Activated CD4-positive, alpha-beta memory T cell treated with anti-CD3 and anti-CD28 coated beads for 36 hours (primary cell): ENCODE results near the gene OLA1. TPM values are rescaled to one million over a fixed set of nuclear protein-coding genes. Genes with fewer than 3 reads are reported as not detected.
A peak's percentile ranks its signal among the peaks of the same experiment; 100 is the strongest.

ENCODE experiments used
- CTCF ChIA-PET: fragments of 350-600 bp; sonication (Branson Sonifier 250); formaldehyde crosslinking; loops from one replicate; lab custom pipeline; 2021; ENCODE audit warnings: antibody characterized with exemption, inconsistent platforms; lab: Charles Lee
- POLR2A ChIA-PET: fragments of 350-600 bp; sonication (Branson Sonifier 250); formaldehyde crosslinking; loops from one replicate; lab custom pipeline; 2021; ENCODE audit warnings: antibody characterized with exemption; lab: Charles Lee
- DNase-seq: peaks from one replicate; pipeline ENCODE4 v3.0.0-alpha.2; 2020
- H3K27ac Mint-ChIP-seq: one replicate; pipeline ENCODE4 v1.8.0; 2021; ENCODE audit warnings: mixed read lengths
- H3K27me3 Mint-ChIP-seq: one replicate; pipeline ENCODE4 v1.8.0; 2021; ENCODE audit warnings: mixed read lengths
- H3K36me3 Mint-ChIP-seq: one replicate; pipeline ENCODE4 v1.8.0; 2021; ENCODE audit warnings: mixed read lengths
- H3K4me1 Mint-ChIP-seq: one replicate; pipeline ENCODE4 v1.8.0; 2021; ENCODE audit warnings: low read depth, mixed read lengths
- H3K4me3 Mint-ChIP-seq: one replicate; pipeline ENCODE4 v1.8.0; 2021; ENCODE audit warnings: mild to moderate bottlenecking, mixed read lengths
- H3K9me3 Mint-ChIP-seq: one replicate; pipeline ENCODE4 v1.8.0; 2021; ENCODE audit warnings: mixed read lengths
- intact Hi-C: fragments of 100-400 bp; cut with micrococcal nuclease; formaldehyde crosslinking; loops from one replicate; pipeline ENCODE4 v1.15.1; 2023
- total RNA-seq, 2 experiments: library from RNA; stranded (reverse); gene quantifications; one replicate each; pipeline ENCODE4 v1.2.3, GENCODE V29; 2021

Gene OLA1
- total RNA-seq, 2 experiments from 2014 or later = 111 to 117 TPM

DNA sequence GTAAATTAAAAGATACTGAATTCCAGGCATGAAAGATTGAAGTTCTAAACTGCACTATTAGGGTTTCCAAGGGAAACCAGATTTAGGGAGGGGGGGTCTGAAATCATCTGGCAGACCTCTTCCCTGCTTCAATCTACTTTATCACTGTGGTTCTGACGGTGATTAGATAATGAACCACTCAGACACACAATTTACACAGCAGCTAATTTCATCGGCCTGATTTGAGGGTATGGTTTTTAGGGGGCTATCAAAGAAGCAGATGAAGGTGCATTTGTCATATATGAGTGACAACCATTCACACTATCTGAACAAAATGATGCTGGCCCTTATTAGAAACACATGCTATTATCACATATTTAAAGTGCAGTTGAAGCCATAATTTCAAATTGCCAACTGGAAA is 106.0 kb downstream of the OLA1 start:
- Mint-ChIP-seq H3K27me3 (no peaks in the 10 kb centered on the region), H3K27ac (no peak overlapping the region), H3K36me3 (peaks cover 25% of the 10 kb centered on the region), H3K9me3 (no peaks in the 10 kb centered on the region), H3K4me1 (peaks cover 4% of the 10 kb centered on the region), H3K4me3 (no peak overlapping the region)
- no peak for DNase-seq
- ChIA-PET POLR2A (no interaction called here), CTCF (no interaction called here)
- intact Hi-C loops = no loop called here

DNA sequence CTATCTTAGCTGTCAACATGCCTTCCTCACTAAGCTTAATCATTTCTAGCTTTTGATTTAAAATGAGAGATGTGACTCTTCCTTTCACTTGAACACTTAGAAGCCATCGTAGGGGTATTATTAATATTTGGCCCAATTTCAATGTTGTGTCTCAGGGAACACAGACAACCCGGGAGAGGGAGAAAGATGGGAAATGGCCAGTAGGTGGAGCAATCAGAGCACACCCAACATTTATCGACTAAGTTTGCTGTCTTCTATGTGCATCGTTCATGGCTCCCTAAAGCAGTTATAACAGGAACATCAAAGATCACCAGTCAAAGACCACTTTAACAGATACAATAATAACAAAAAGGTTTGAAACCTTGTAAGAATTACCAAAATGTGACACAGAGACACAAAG is 110.2 kb downstream of the OLA1 start:
- DNase-seq = no peak
- intact Hi-C loops = no loop called here
- Mint-ChIP-seq H3K9me3 (no peaks in the 10 kb centered on the region), H3K27me3 (no peaks in the 10 kb centered on the region), H3K36me3 (peaks cover 37% of the 10 kb centered on the region), H3K4me3 (no peak overlapping the region), H3K27ac (no peak overlapping the region), H3K4me1 (no peaks in the 10 kb centered on the region)
- ChIA-PET CTCF (interaction anchor here (0.7 to 1.6 kb wide), 8 partner anchors 11 to 1106 kb away, joined by 3 to 5 read pairs (median 3); partner anchors contain the start of gene OLA1), POLR2A (no interaction called here)

DNA sequence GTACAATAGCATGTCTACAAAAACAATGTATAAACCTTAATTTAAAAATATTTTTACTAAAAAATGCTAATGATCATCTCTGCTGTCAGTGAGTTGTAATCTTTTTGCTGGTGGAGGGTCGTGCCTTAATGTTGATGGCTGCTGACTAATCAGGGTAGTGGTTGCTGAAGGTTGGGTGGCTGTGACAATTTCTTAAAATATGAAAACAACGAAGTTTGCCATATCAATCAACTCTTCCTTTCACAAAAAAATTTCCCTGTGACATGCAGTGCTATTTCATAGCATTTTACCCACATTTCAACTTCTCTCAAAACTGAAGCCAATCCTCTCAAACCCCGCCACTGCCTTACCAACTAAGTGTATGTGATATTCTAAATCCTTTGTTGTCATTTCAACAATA is 112.4 kb downstream of the OLA1 start:
- H3K4me3 Mint-ChIP-seq = no peak overlapping the region
- no peak for DNase-seq
- peaks cover 33% of the 10 kb centered on the region for H3K36me3 Mint-ChIP-seq
- ChIA-PET POLR2A (no interaction called here), CTCF (no interaction called here)
- H3K27me3 Mint-ChIP-seq = no peaks in the 10 kb centered on the region
- intact Hi-C loops = no loop called here
- no peaks in the 10 kb centered on the region for H3K4me1 Mint-ChIP-seq
- no peaks in the 10 kb centered on the region for H3K9me3 Mint-ChIP-seq
- H3K27ac Mint-ChIP-seq = no peak overlapping the region

DNA sequence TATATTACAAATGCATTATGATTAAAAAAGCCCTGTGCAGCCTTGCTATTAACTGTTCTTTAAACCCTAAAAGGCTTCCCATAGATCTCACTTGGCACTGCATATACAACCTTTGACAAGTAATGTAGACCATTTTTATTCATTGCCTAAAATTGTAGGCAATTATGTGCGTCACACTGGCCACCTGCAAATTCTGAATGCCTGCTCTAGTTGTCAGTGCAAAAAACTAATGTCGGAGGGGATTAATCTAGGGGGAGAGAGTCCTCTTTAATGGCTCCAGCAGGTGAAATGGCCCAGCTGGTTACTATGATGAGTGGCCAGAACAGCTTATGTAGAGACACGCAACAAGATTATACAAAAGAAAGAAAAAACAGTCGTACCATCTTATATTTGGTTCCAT is 123.2 kb downstream of the OLA1 start:
- Mint-ChIP-seq H3K9me3 (no peaks in the 10 kb centered on the region), H3K27me3 (no peaks in the 10 kb centered on the region), H3K4me1 (peaks cover 7% of the 10 kb centered on the region), H3K27ac (no peak overlapping the region), H3K4me3 (no peak overlapping the region), H3K36me3 (peaks cover 12% of the 10 kb centered on the region)
- ChIA-PET POLR2A (no interaction called here), CTCF (no interaction called here)
- intact Hi-C loops = no loop called here
- no peak for DNase-seq

DNA sequence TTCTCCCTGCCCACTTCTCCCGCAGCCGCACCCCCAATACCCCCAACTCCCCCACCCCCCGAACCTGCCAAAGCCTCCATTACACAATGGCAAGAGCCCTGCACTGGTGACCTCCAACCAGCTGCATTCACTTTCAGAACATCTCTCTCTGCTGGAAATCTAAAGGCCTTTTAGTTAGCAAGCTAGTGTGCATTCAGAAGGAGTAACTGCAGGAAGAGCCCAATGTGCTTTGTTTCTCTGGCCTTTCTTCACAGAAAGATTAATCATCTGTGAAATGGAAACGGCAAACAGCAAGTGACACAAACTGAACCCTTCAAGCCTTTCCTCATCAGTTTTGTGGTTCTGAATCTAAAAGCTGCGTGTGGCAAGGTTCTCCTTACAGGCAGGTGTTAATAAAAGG is 124.2 kb downstream of the OLA1 start:
- intact Hi-C loops = no loop called here
- ChIA-PET POLR2A (no interaction called here), CTCF (no interaction called here)
- Mint-ChIP-seq H3K27me3 (no peaks in the 10 kb centered on the region), H3K4me3 (no peak overlapping the region), H3K4me1 (peaks cover 8% of the 10 kb centered on the region), H3K9me3 (no peaks in the 10 kb centered on the region), H3K27ac (no peak overlapping the region), H3K36me3 (peaks cover 12% of the 10 kb centered on the region)
- no peak for DNase-seq

DNA sequence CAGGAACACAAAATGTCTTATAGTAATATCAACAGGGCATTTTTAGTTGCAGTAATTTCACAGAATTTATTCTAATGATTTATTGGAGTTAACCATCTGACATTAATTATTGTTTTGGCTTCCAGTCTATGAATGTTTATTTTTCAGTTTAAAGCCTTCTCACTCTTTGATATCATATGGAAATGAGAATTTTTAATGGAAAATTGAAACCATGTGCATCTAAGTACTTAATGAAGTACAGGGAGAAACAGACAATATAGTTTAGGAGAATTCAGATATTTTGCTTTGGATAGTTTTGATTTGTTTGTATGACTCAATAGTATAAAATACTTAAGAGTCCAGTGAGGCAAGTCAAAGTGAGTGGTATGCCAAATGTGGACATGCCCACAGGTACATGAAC is 126.1 kb downstream of the OLA1 start:
- no peaks in the 10 kb centered on the region for H3K27me3 Mint-ChIP-seq
- CTCF ChIA-PET = no interaction called here

DNA sequence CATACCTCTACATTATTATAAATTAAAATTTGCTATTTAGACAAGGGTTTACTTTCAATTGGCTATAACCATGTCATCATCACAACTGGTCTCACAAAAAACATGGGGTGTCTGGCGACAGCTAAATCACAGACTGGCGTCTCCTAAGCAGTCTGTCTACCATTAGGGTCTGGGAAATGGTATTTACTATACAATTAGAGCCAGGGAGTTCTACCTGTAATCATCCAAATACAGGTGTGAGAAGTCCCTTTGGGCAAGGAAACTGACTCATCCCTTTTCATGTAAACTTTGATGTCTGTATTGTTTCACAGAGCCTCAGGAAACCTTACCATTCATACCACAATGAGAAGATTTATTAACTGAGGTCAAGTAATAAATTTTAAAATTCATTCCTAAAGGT is 126.7 kb downstream of the OLA1 start:
- no peak for DNase-seq
- Mint-ChIP-seq H3K36me3 (peaks cover 16% of the 10 kb centered on the region), H3K27ac (no peak overlapping the region), H3K4me1 (peaks cover 8% of the 10 kb centered on the region), H3K27me3 (no peaks in the 10 kb centered on the region), H3K4me3 (no peak overlapping the region), H3K9me3 (no peaks in the 10 kb centered on the region)
- ChIA-PET POLR2A (no interaction called here), CTCF (interaction anchor here (1.8 kb wide), 1 partner anchor 220 kb away, joined by 4 read pairs; no protein-coding TSS in a partner anchor)
- intact Hi-C loops = no loop called here

More for the DNA sequence above, 126.1 kb downstream of the OLA1 start:
- Mint-ChIP-seq H3K36me3 (peaks cover 15% of the 10 kb centered on the region), H3K4me1 (peaks cover 8% of the 10 kb centered on the region), H3K9me3 (no peaks in the 10 kb centered on the region), H3K4me3 (no peak overlapping the region), H3K27ac (no peak overlapping the region)
- intact Hi-C loops = no loop called here
- DNase-seq = no peak
- POLR2A ChIA-PET = no interaction called here

DNA sequence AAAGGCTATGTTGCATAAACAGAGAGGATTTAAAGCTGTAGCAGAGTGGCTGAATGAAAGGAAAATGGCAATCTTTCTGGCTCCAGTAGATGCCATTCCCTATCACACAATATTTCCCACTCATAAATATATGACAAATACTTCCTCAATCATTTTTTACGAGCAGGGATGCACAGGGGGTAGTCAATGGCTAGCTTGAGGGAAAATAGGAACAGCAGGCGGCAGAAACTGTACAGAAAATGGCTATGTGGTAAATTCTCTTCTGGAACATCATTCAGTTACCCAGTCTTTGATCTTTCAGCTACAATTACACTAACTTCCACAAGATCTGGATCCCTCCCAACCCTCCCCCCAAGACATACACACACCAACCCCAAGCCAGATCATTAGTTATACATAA is 127.2 kb downstream of the OLA1 start:
- no peak for DNase-seq
- POLR2A ChIA-PET = no interaction called here
- peaks cover 8% of the 10 kb centered on the region for H3K4me1 Mint-ChIP-seq
- no peak overlapping the region for H3K4me3 Mint-ChIP-seq
- H3K27ac Mint-ChIP-seq = no peak overlapping the region
- peaks cover 19% of the 10 kb centered on the region for H3K36me3 Mint-ChIP-seq
- H3K9me3 Mint-ChIP-seq = no peaks in the 10 kb centered on the region
- CTCF ChIA-PET = interaction anchor here (1.8 kb wide), 1 partner anchor 220 kb away, joined by 4 read pairs; no protein-coding TSS in a partner anchor
- intact Hi-C loops = no loop called here
- no peaks in the 10 kb centered on the region for H3K27me3 Mint-ChIP-seq

DNA sequence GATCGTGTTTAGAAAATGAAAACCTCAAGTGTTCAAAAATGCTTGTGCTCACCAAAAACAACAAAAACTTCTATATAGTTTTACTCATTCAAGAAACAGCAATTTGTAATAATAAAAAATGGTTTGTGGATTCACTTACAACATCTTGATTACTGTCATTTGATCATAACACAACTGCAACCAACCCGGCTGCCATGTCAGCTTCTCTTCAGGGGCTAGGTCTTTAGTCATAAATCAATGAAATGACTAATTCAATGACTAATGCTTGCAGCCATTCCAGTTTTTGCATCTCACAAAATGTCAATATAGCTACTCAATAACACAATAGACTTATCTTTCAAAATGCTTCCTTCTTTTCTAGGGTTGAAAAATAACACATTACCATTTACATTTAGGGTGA is 128.0 kb downstream of the OLA1 start:
- peaks cover 8% of the 10 kb centered on the region for H3K4me1 Mint-ChIP-seq
- H3K27ac Mint-ChIP-seq = no peak overlapping the region
- ChIA-PET POLR2A (no interaction called here), CTCF (interaction anchor here (0.6 to 1.8 kb wide), 2 partner anchors 204 to 221 kb away, joined by 3 to 4 read pairs; no protein-coding TSS in a partner anchor)
- H3K9me3 Mint-ChIP-seq = no peaks in the 10 kb centered on the region
- H3K36me3 Mint-ChIP-seq = peaks cover 23% of the 10 kb centered on the region
- peak; percentile 68 for DNase-seq
- intact Hi-C loops = loop anchor here (1.0 kb wide), 1 partner anchor 179 kb away; no protein-coding TSS in a partner anchor
- H3K27me3 Mint-ChIP-seq = no peaks in the 10 kb centered on the region
- H3K4me3 Mint-ChIP-seq = no peak overlapping the region

DNA sequence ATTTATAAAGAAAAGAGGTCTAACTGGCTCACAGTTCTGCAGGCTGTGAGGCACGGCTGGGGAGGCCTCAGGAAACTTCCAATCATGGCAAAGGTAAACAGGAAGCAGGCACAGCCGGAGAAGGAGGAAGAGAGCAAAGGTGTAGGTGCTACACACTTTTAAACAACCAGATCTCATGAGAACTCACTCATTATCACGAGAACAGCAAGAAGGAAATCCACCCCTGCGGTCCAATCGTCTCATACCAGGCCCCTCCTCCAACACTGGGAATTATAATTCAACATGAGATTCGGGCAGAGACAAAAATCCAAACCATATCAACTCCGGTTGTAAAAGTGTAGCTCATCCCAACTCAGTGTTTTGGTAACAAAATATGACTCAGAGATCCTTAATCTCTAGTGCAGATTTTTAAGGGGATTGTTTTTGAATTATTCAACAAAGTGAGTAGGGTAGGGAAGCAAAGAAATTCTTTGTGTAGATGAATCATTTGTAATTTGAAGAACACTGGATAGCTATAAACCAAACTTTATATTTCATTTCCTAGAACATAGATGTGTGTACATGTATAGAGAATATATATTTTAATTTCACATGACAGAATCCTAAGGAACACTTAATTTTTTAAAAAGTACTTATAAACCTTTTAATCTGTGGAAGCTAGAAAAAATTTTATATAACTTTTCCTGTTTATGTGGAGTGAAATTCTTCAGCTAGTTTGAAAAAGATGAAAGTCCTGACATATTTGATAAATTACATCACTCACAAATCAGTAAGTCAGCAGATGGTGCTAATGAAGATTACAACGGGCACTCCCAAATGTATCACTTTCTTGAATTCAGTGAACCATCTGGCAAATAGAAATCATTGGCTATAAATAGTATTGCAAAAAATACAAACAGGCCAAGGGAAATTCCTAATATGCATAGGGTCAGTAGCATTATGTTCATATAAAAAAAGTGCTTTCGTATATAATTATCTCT is 130.1 kb downstream of the OLA1 start:
- POLR2A ChIA-PET = no interaction called here
- intact Hi-C loops = no loop called here
- H3K4me3 Mint-ChIP-seq = no peak overlapping the region
- peaks cover 32% of the 10 kb centered on the region for H3K36me3 Mint-ChIP-seq
- H3K9me3 Mint-ChIP-seq = no peaks in the 10 kb centered on the region
- no peak overlapping the region for H3K27ac Mint-ChIP-seq
- H3K4me1 Mint-ChIP-seq = peaks cover 8% of the 10 kb centered on the region
- CTCF ChIA-PET = interaction anchor here (1.2 kb wide), 1 partner anchor 40 kb away, joined by 3 read pairs; no protein-coding TSS in a partner anchor
- no peak for DNase-seq
- H3K27me3 Mint-ChIP-seq = no peaks in the 10 kb centered on the region

DNA sequence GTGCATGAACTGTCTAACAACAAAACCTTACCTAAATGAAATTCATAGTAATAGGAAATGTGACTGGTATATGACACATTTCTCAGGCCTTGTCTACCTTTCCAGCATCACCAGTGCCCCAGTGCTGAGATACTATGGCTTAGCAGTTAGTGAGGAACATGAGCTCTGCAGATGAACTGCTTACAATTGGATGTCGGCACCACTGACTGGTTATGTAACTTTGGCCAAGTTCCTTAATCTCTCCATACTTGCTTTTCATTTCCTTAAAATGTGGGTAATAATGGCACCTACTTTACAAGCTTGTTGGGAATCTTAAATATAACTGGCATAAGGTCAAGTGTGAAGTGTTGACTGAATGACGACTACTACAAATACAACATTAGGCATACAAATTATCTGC is 136.3 kb downstream of the OLA1 start:
- ChIA-PET CTCF (no interaction called here), POLR2A (no interaction called here)
- Mint-ChIP-seq H3K4me1 (no peaks in the 10 kb centered on the region), H3K27ac (no peak overlapping the region), H3K4me3 (no peak overlapping the region), H3K36me3 (peaks cover 19% of the 10 kb centered on the region), H3K27me3 (no peaks in the 10 kb centered on the region), H3K9me3 (no peaks in the 10 kb centered on the region)
- intact Hi-C loops = no loop called here
- no peak for DNase-seq

DNA sequence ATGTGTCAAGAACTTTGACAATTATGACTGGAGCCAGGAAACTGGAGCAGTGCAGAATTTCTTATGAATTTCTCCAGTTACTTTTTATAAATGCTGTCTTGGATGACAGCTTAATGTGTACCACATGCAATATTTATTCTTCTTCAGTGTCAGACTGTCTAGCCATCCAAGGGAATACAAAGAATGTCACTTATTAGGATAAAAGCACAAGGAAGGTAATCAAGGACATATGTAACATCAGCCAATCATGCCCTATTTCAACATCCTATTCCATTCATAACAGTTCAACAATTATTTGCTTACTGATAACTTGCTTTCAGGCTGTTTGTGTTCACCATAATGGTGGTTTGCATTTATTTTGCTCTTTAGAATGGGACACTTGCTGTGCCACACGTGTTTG is 139.8 kb downstream of the OLA1 start:
- no peak overlapping the region for H3K4me3 Mint-ChIP-seq
- POLR2A ChIA-PET = no interaction called here

More for the DNA sequence above, 139.8 kb downstream of the OLA1 start:
- no peak overlapping the region for H3K27ac Mint-ChIP-seq
- peaks cover 2% of the 10 kb centered on the region for H3K36me3 Mint-ChIP-seq
- CTCF ChIA-PET = no interaction called here
- intact Hi-C loops = no loop called here
- H3K9me3 Mint-ChIP-seq = no peaks in the 10 kb centered on the region
- H3K4me1 Mint-ChIP-seq = peaks cover 2% of the 10 kb centered on the region
- no peaks in the 10 kb centered on the region for H3K27me3 Mint-ChIP-seq
- DNase-seq = no peak
